ENCODE measurements around the gene ETS1. TPM values are rescaled to one million over a fixed set of nuclear protein-coding genes. Genes with fewer than 3 reads are reported as not detected.

ETS1 gene
- total RNA-seq, 2 donors from 2014 or later, result 15.2 to 30.0 TPM

- TF ChIP-seq POLR2A (IDR thresholded peaks at IDR 0.05) (no peak), POLR2AphosphoS5 (IDR thresholded peaks at IDR 0.05) (no peak), CTCF (IDR thresholded peaks at IDR 0.05) (no peak)
- H3K27me3 ChIP-seq (replicated peaks; ENCODE audit: insufficient read depth), result no peaks in the 10 kb centered on the region
- H3K4me1 ChIP-seq (replicated peaks), result no peaks in the 10 kb centered on the region
- H3K9me3 ChIP-seq, result no peaks in the 10 kb centered on the region
- no peaks in the 10 kb centered on the region for H3K36me3 ChIP-seq
- no peak for DNase-seq (ENCODE audit: low spot score)
- H3K27ac ChIP-seq, result no peak overlapping the region
- no peak overlapping the region for H3K4me3 ChIP-seq
- intact Hi-C loops (cut with DNase I), result no loop called here
- 67% methylated on average over 2 of the region's 2 CpGs for WGBS
Observed at GRCh38 chr11:128574576-128575011, 12.8 kb downstream of the ETS1 start.

- H3K27ac ChIP-seq, result no peak overlapping the region
- DNase-seq (ENCODE audit: low spot score), result no peak
- WGBS, result 94% methylated on average over 5 of the region's 5 CpGs
- no peaks in the 10 kb centered on the region for H3K9me3 ChIP-seq
- H3K36me3 ChIP-seq, result no peaks in the 10 kb centered on the region
- H3K4me3 ChIP-seq, result no peak overlapping the region
- H3K27me3 ChIP-seq (replicated peaks; ENCODE audit: insufficient read depth), result no peaks in the 10 kb centered on the region
- no peaks in the 10 kb centered on the region for H3K4me1 ChIP-seq (replicated peaks)
- intact Hi-C loops (cut with DNase I), result no loop called here
- TF ChIP-seq POLR2A (IDR thresholded peaks at IDR 0.05) (no peak), CTCF (IDR thresholded peaks at IDR 0.05) (no peak), POLR2AphosphoS5 (IDR thresholded peaks at IDR 0.05) (no peak)
Observed at GRCh38 chr11:128573638-128574037, 13.7 kb downstream of the ETS1 start.

- Histone ChIP-seq H3K27me3 (replicated peaks; ENCODE audit: insufficient read depth) (no peaks in the 10 kb centered on the region), H3K27ac (no peak overlapping the region), H3K36me3 (no peaks in the 10 kb centered on the region), H3K9me3 (no peaks in the 10 kb centered on the region), H3K4me1 (replicated peaks) (no peaks in the 10 kb centered on the region), H3K4me3 (no peak overlapping the region)
- intact Hi-C loops (cut with DNase I), result no loop called here
- WGBS, result 74% methylated on average over 6 of the region's 6 CpGs
- no peak for DNase-seq (ENCODE audit: low spot score)
- TF ChIP-seq POLR2AphosphoS5 (IDR thresholded peaks at IDR 0.05) (no peak), CTCF (IDR thresholded peaks at IDR 0.05) (no peak), POLR2A (IDR thresholded peaks at IDR 0.05) (no peak)
Observed at GRCh38 chr11:128572965-128573364, 14.4 kb downstream of the ETS1 start.

- TF ChIP-seq POLR2AphosphoS5 (IDR thresholded peaks at IDR 0.05), result no peak
- TF ChIP-seq POLR2A (IDR thresholded peaks at IDR 0.05), result no peak
- TF ChIP-seq CTCF (IDR thresholded peaks at IDR 0.05), result no peak
- no peaks in the 10 kb centered on the region for H3K9me3 ChIP-seq
- no peak overlapping the region for H3K4me3 ChIP-seq
- 12% methylated on average over 7 of the region's 7 CpGs for WGBS
- H3K4me1 ChIP-seq (replicated peaks), result no peaks in the 10 kb centered on the region
- H3K36me3 ChIP-seq, result no peaks in the 10 kb centered on the region
- H3K27me3 ChIP-seq (replicated peaks; ENCODE audit: insufficient read depth), result no peaks in the 10 kb centered on the region
- no peak overlapping the region for H3K27ac ChIP-seq
- no peak for DNase-seq (ENCODE audit: low spot score)
- intact Hi-C loops (cut with DNase I), result no loop called here
Observed at GRCh38 chr11:128570632-128571031, 16.7 kb downstream of the ETS1 start.

- intact Hi-C loops (cut with DNase I), result no loop called here
- H3K4me1 ChIP-seq (replicated peaks), result no peaks in the 10 kb centered on the region
- no peak for DNase-seq (ENCODE audit: low spot score)
- no peak overlapping the region for H3K4me3 ChIP-seq
- no peak overlapping the region for H3K27ac ChIP-seq
- H3K36me3 ChIP-seq, result no peaks in the 10 kb centered on the region
- TF ChIP-seq POLR2AphosphoS5 (IDR thresholded peaks at IDR 0.05) (no peak), CTCF (IDR thresholded peaks at IDR 0.05) (no peak), POLR2A (IDR thresholded peaks at IDR 0.05) (no peak)
- no peaks in the 10 kb centered on the region for H3K27me3 ChIP-seq (replicated peaks; ENCODE audit: insufficient read depth)
- WGBS, result 59% methylated on average over 2 of the region's 2 CpGs
- H3K9me3 ChIP-seq, result no peaks in the 10 kb centered on the region
Observed at GRCh38 chr11:128569291-128569690, 18.1 kb downstream of the ETS1 start.

Data from prostate gland (tissue), 2 donors.